Nephron (organoid): ENCODE results near the gene GMEB2.
"Not testable (repeated sequence)": the region's sequence is repeated elsewhere in the genome, so short reads cannot be mapped to it uniquely, and the experiment has no call there.

Experiments
- H3K27ac Mint-ChIP-seq, 3 experiments: 2 replicates each; pipeline ENCODE4 v1.8.0; 2020; ENCODE audit warnings: mixed read lengths in 3 of 3, mild to moderate bottlenecking in 2 of 3, moderate library complexity in 1 of 3
- H3K27me3 Mint-ChIP-seq: 2 replicates; pipeline ENCODE4 v1.8.0; 2021; ENCODE audit warnings: low read depth, mild to moderate bottlenecking, moderate library complexity, mixed read lengths
- H3K36me3 Mint-ChIP-seq: 2 replicates; pipeline ENCODE4 v1.8.0; 2020; ENCODE audit warnings: low read depth, mixed read lengths
- H3K4me1 Mint-ChIP-seq: 2 replicates; pipeline ENCODE4 v1.8.0; 2020; ENCODE audit warnings: mixed read lengths
- H3K4me3 Mint-ChIP-seq, 3 experiments: 2 replicates each; pipeline ENCODE4 v1.8.0; 2020; ENCODE audit warnings: mild to moderate bottlenecking in 3 of 3, mixed read lengths in 3 of 3, moderate library complexity in 2 of 3
- H3K9me3 Mint-ChIP-seq: 2 replicates; pipeline ENCODE4 v1.8.0; 2020; ENCODE audit warnings: mixed read lengths
- CTCF ChIP-seq, 3 experiments: fragments of 200-600 bp; sonication (generic); IDR thresholded peaks; one replicate each; pipeline ENCODE4 v1.5.0; 2021; ENCODE audit warnings: antibody characterized with exemption in 3 of 3; ENCODE audit not compliant: unreplicated experiment in 3 of 3

The GMEB2 gene

GRCh38 chr20:63662813-63663189 lies 35.9 kb upstream of the GMEB2 start:
- no peak overlapping the region for H3K27ac Mint-ChIP-seq
- no peaks in the 10 kb centered on the region for H3K27me3 Mint-ChIP-seq
- no peak for TF ChIP-seq CTCF (IDR thresholded peaks at IDR 0.05; ENCODE audit: unreplicated experiment in 3 of 3)
- peaks cover 21% of the 10 kb centered on the region for H3K4me1 Mint-ChIP-seq
- no peak overlapping the region for H3K4me3 Mint-ChIP-seq
- H3K9me3 Mint-ChIP-seq = no peaks in the 10 kb centered on the region
- peaks cover 22% of the 10 kb centered on the region for H3K36me3 Mint-ChIP-seq

GRCh38 chr20:63661959-63662812 lies 35.3 kb upstream of the GMEB2 start:
- H3K36me3 Mint-ChIP-seq = peaks cover 19% of the 10 kb centered on the region
- no peak overlapping the region for H3K27ac Mint-ChIP-seq
- H3K4me1 Mint-ChIP-seq = peaks cover 21% of the 10 kb centered on the region
- H3K4me3 Mint-ChIP-seq = peak overlapping the region; percentile 30 to 57 (median 36)
- no peak for TF ChIP-seq CTCF (IDR thresholded peaks at IDR 0.05; ENCODE audit: unreplicated experiment in 3 of 3)
- no peaks in the 10 kb centered on the region for H3K9me3 Mint-ChIP-seq
- H3K27me3 Mint-ChIP-seq = no peaks in the 10 kb centered on the region

- H3K27me3 Mint-ChIP-seq = no peaks in the 10 kb centered on the region
- no peak overlapping the region for H3K4me3 Mint-ChIP-seq
Observed at GRCh38 chr20:63661108-63661507, 34.2 kb upstream of the GMEB2 start.

GRCh38 chr20:63660622-63661021 lies 33.7 kb upstream of the GMEB2 start:
- Mint-ChIP-seq H3K4me3 (peak overlapping the region; percentile 72 to 98 (median 96)), H3K36me3 (peaks cover 10% of the 10 kb centered on the region), H3K9me3 (no peaks in the 10 kb centered on the region), H3K27me3 (no peaks in the 10 kb centered on the region), H3K4me1 (peaks cover 21% of the 10 kb centered on the region), H3K27ac (peak overlapping the region in 2 of 3 experiments; percentile 7 to 95)
- TF ChIP-seq CTCF (IDR thresholded peaks at IDR 0.05; ENCODE audit: unreplicated experiment in 3 of 3) = no peak

More at GRCh38 chr20:63661108-63661507, 34.2 kb upstream of the GMEB2 start:
- Mint-ChIP-seq H3K4me1 (peaks cover 21% of the 10 kb centered on the region), H3K27ac (peak overlapping the region in 1 of 3 experiments; percentile 95), H3K36me3 (peaks cover 14% of the 10 kb centered on the region), H3K9me3 (no peaks in the 10 kb centered on the region)
- TF ChIP-seq CTCF (IDR thresholded peaks at IDR 0.05; ENCODE audit: unreplicated experiment in 3 of 3) = no peak

GRCh38 chr20:63660174-63660573 lies 33.3 kb upstream of the GMEB2 start:
- H3K27me3 Mint-ChIP-seq, H3K9me3 Mint-ChIP-seq, H3K36me3 Mint-ChIP-seq: not testable (repeated sequence)
- Mint-ChIP-seq H3K27ac (peak overlapping the region; percentile 7 to 96 (median 95)), H3K4me1 (peaks cover 21% of the 10 kb centered on the region), H3K4me3 (peak overlapping the region; percentile 95 to 98 (median 96))

GRCh38 chr20:63659370-63659769 lies 32.5 kb upstream of the GMEB2 start:
- peak overlapping the region; percentile 95 to 99 (median 96) for H3K27ac Mint-ChIP-seq
- no peaks in the 10 kb centered on the region for H3K9me3 Mint-ChIP-seq
- peak overlapping the region; percentile 95 to 98 (median 96) for H3K4me3 Mint-ChIP-seq
- no peaks in the 10 kb centered on the region for H3K27me3 Mint-ChIP-seq
- no peak for TF ChIP-seq CTCF (IDR thresholded peaks at IDR 0.05; ENCODE audit: unreplicated experiment in 3 of 3)
- H3K4me1 Mint-ChIP-seq = peaks cover 21% of the 10 kb centered on the region
- H3K36me3 Mint-ChIP-seq = peaks cover 6% of the 10 kb centered on the region
